ENCODE results near the gene TUB.

TUB gene

DNA sequence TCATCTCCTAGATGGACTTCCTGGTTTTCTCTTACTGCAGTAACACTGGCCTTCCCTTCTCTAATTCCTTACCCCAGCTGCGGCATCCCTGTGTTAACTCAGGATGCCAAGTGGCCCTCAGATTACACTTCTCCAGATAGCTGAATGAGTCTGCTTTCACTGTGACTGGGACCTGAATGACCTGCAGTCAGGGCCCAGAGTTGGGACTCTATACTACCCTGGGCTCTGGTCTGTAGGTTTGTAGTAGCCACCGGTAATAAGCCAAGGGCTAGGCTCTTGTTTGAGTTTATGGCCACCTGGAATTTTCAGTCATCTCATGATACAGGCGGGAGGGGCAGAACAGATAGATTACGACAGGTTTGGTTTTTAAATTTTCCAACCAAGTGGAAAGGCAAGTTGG is 24.1 kb downstream of the TUB start:
- DNase-seq (ENCODE audit: low read depth, low spot score), result no peak

DNA sequence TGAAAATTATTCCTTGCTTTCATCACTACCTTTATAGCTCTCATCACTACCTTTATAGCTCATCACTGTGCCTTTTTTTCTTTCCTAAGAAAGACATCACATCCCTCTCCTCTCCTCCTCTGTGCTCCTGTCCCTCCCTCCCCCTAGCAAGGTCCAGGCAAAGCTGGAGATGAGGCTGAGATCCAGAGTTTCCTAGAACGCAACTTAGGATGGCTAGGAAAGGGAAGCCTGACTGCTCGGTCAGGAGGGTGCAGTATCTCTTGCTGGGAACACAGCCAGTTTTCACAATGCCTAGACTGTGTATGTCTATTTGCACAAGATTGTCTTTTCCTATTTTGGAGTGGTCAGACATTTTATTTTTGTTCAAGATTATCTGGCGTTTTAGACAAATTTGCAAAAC is 24.7 kb downstream of the TUB start:
- DNase-seq (ENCODE audit: low read depth, low spot score), result no peak

DNA sequence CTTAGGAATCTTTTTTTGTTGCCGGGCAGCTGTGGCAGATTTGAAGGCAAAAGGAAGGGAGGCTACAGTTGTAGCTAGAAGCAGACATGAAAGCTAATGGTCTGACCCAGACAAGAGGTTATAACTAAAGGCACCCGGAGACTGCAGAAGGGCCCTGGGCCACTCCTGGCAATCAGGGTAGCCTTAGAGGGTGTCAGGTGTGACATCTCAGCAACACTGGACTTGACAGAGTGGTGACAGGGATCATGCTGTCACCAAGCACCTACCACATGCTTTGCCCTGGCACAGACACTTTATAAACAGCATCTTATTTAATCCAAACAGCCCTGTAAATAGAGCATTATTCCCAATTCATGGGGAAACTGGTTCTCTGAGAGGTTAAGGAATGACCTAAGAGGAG is 25.7 kb downstream of the TUB start:
- DNase-seq (ENCODE audit: low read depth, low spot score), result no peak

DNA sequence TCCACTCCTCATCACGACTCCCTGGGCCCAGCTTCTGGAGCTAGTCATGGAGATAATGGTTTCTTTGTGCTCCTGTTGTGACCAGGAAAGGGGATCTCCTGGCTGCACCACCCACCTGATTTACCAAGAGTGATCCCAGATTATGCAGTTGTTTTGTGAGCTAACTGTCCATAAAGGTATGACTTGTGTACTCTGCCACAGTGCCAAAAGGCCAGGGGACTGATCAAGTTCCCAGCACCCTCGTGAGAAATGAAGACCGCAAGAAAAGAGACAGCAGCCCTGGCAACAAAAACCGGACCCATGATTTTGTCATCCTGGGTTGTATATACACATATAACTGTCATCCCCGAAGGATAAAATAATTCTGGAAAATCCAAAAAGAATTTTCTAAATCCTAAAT is 26.6 kb downstream of the TUB start:
- no peak for DNase-seq (ENCODE audit: low read depth, low spot score)

DNA sequence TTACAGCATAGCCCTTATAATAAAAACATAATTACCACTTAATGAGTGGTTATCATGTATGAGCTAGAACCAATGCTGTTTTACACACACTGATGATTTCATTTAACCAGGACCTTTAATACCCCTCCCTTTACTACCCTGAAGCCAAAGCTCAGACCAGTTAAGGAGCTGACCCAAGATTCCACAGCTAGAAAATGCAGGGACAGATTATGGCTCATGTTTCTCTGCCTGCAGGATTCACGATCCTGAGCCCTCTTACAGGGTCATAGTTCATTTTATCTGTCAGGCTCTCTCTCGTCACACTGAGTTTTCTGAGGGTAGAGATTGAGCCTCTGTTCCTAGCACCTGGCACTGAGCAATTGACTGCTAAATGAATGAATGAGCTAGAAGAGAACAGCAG is 27.4 kb downstream of the TUB start:
- DNase-seq (ENCODE audit: low read depth, low spot score), result no peak

DNA sequence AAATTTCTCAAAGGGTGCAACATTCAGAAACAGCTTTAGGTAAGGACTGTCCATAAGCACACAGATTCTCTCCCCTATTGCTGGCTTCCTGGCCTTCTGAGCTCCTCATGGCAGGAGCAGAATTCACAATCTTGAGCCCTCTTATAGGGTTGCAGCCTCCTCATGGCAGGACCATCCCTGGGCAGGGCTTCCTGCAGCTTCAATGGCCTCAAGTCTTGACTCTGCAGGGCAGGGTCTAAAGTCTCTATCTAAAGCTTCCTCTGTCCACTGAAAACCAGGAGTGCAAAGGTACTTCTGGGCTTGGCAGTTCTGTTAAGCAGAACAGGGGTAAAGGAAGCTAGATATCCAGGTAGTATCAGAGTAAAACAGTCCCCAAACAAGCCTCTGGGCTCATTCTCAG is 28.7 kb downstream of the TUB start:
- DNase-seq (ENCODE audit: low read depth, low spot score), result no peak

DNA sequence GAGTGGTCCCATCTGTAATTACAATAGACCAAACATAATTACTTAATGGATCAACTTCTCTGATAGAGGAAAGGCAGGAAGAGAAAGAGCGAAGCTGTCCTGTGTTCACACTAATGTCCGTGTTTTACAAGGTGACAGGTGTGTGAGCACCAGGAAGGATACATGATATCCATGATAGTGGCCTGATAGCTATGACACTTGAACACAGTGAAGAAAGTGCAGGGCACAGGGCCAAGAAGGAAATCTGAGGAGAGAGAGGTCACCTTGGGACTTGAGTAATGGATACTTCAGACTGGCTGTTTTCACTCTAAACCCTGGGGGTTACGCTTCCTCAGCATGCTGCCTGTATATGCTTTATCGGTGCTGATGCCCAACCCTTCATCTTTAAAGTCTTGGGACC is 29.4 kb downstream of the TUB start:
- DNase-seq (ENCODE audit: low read depth, low spot score), result no peak

DNA sequence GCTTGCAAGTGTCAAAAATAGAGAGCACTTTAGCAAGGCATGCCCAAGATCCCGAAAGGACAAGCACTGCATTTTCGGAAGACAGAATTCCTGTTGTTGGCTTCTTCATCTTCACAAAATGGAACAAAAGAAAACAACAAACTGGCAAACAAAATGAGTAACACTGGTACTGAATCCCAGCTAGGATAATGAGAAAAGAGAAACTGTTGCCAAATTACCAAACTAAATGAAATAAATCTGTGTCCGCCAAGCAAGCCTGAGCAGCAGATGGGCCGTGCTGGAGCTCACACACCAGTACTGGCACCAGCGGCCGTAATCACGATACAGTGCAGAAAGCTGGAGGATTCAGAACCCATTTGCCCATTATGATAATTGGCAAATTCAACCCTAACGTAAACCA is 30.6 kb downstream of the TUB start:
- no peak for DNase-seq (ENCODE audit: low read depth, low spot score)

DNA sequence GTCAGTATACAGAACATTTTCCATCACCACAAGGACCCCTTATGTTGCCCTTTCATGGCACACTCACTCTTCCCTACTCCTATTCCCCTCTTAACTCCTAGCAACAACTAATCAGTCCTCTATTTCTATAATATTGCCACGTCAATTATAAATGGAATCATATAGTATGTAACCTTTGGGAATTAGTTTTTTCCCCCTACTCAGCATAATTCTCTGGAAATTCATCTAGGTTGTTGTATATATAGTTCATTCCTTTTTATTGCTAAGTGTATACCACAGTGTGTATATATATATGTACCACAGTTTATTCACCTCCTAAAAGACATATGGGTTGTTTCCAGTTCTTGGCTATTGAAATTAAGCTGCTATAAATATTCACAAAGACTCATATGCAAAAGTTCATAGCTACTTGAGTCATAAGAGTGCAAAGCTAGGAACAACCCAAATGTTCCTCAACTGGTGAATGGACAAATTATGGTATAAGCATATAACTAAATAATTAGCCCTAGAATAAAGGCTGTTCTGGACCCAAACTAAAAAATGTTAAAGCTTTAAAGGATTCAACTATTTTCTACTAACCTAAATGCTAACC is 41.3 kb downstream of the TUB start:
- DNase-seq (ENCODE audit: low read depth, low spot score), result no peak

DNA sequence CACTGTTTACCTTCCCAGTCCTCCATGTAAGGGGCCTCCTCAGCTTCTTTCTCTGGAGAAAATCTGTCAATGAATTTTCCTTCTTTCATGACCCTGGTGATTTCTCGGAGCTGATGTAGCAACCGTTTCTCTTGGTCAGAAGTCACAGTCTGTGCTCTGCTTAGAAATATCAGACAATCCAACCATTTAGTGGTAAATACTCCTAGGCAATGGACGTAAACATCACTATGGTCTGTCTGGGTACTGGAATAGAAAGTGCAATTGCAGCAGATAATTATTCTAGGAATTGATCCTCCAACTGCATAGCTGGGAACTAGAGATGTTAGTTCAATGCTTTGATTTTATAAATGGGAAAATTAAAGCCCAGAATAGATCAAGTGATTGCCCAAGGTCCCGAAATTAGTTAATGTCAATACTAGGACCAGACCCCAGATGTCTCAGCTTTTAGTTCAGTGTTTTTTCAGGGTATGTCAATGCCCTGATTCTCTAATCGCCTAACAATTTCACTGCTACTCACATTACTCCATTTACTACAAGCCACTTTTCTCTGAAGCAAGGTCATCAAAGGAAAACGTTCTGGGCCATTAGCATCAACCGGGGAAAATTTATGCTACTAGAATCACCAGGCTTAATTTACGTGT is 45.8 kb downstream of the TUB start:
- DNase-seq (ENCODE audit: low read depth, low spot score), result no peak

DNA sequence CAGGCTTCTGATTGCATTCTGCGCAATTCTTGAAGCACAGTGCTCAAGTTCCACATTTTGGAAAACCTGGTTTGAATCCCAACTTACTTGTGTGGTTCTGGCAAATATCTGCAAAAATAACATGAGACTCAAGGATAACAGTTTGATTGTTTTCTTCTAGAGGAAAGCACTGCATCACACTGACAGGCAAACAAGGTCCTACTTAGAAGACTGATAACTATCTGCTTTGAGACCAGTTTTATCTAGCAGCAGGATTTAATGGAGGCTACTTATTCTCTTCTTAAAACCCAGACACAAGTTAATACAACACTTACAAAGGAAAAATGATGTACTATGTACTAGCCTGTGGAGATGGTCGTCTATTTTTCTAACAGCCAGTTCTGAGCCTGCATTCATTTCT is 46.4 kb downstream of the TUB start:
- DNase-seq (ENCODE audit: low read depth, low spot score), result no peak

DNA sequence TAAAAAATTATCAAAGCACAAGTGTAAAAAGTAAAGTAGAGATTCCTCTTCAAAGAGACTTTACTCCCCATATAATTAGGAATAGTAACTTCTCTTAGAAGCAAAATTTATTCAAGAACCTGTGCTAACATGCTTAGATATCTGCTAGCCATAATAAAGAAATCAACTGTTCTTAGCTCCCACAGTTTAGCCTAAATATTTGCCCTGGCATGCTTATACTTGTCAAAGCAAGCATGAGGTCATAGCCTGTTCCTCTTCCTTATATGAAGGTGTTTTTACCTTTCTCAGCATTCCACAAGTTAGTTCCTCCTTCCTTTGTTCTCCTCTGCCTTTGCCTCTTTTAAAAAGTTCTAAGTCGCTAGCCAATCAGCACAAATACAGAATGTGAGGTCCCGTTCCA is 57.5 kb downstream of the TUB start:
- DNase-seq (ENCODE audit: low read depth, low spot score), result no peak

DNA sequence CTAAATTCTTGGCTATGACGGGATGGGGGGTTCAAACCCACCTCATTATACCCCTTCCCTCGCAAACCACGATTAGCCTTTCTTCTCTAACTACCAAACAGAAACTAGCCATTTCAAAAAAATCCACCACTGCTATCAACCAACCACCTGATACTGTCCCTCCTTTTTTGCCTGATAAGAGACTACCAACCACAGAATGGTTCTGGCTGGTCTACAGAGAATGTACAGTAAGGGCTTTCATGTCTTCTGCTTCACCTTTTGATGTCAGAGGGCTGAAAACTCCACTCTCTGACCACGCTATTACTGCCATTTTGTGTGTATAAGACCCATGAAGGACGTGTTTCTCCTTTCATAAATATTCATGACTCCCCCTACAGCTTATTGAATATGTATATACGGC is 68.7 kb downstream of the TUB start:
- DNase-seq (ENCODE audit: low read depth, low spot score), result no peak
